Measurements from ENCODE around the gene INTS11. TPM values are rescaled to one million over a fixed set of nuclear protein-coding genes. Genes with fewer than 3 reads are reported as not detected.
"Not testable (repeated sequence)": the region's sequence is repeated elsewhere in the genome, so short reads cannot be mapped to it uniquely, and the experiment has no call there.

INTS11 gene
- polyA plus RNA-seq, 1 experiment: 52.8 TPM

GRCh38 chr1:1320666-1321448 lies 3.6 kb downstream of the INTS11 start:
- H3K27ac ChIP-seq (ENCODE audit: low read depth, low read length): no peak overlapping the region

GRCh38 chr1:1319646-1319941 lies 4.9 kb downstream of the INTS11 start:
- H3K9me3 ChIP-seq (ENCODE audit: control insufficient read depth, insufficient read depth, low read length): no peaks in the 10 kb centered on the region; the same call in 1 of the 2 replicates
- no peak overlapping the region for H3K4me3 ChIP-seq (ENCODE audit: low read depth, low read length)
- H3K27me3 ChIP-seq (ENCODE audit: control insufficient read depth, insufficient read depth, low read length): no peaks in the 10 kb centered on the region
- DNase-seq (ENCODE audit: low read depth, low spot score): no peak
- H3K27ac ChIP-seq (ENCODE audit: low read depth, low read length): no peak overlapping the region
- ChIA-PET CTCF (no interaction called here), POLR2A (no interaction called here)
- no peak for TF ChIP-seq CTCF (IDR thresholded peaks at IDR 0.05; ENCODE audit: low read depth, low read length)

More at GRCh38 chr1:1320666-1321448, 3.6 kb downstream of the INTS11 start:
- H3K27me3 ChIP-seq (ENCODE audit: control insufficient read depth, insufficient read depth, low read length): no peaks in the 10 kb centered on the region
- POLR2A ChIA-PET: no interaction called here
- CTCF ChIA-PET: no interaction called here
- H3K4me3 ChIP-seq (ENCODE audit: low read depth, low read length): no peak overlapping the region
- no peak for DNase-seq (ENCODE audit: low read depth, low spot score)
- no peaks in the 10 kb centered on the region; the same call in 1 of the 2 replicates for H3K9me3 ChIP-seq (ENCODE audit: control insufficient read depth, insufficient read depth, low read length)
- TF ChIP-seq CTCF (IDR thresholded peaks at IDR 0.05; ENCODE audit: low read depth, low read length): no peak

- Histone ChIP-seq H3K27me3 (ENCODE audit: control insufficient read depth, insufficient read depth, low read length) (no peaks in the 10 kb centered on the region), H3K4me3 (ENCODE audit: low read depth, low read length) (no peak overlapping the region), H3K27ac (ENCODE audit: low read depth, low read length) (peak overlapping the region; percentile 77), H3K9me3 (ENCODE audit: control insufficient read depth, insufficient read depth, low read length) (no peaks in the 10 kb centered on the region; the same call in 1 of the 2 replicates)
- DNase-seq (ENCODE audit: low read depth, low spot score): no peak
- TF ChIP-seq CTCF (IDR thresholded peaks at IDR 0.05; ENCODE audit: low read depth, low read length): no peak
- ChIA-PET CTCF (no interaction called here), POLR2A (no interaction called here)
Observed at GRCh38 chr1:1318777-1319645, 5.4 kb downstream of the INTS11 start.

- Histone ChIP-seq H3K9me3 (ENCODE audit: control insufficient read depth, insufficient read depth, low read length) (no peaks in the 10 kb centered on the region; the same call in 1 of the 2 replicates), H3K4me3 (ENCODE audit: low read depth, low read length) (no peak overlapping the region), H3K27me3 (ENCODE audit: control insufficient read depth, insufficient read depth, low read length) (no peaks in the 10 kb centered on the region), H3K27ac (ENCODE audit: low read depth, low read length) (peak overlapping the region; percentile 77)
- ChIA-PET CTCF (no interaction called here), POLR2A (no interaction called here)
- TF ChIP-seq CTCF (IDR thresholded peaks at IDR 0.05; ENCODE audit: low read depth, low read length): no peak
- peak; percentile 83 for DNase-seq (ENCODE audit: low read depth, low spot score)
Observed at GRCh38 chr1:1318131-1318652, 6.3 kb downstream of the INTS11 start.

- no peaks in the 10 kb centered on the region for H3K27me3 ChIP-seq (ENCODE audit: control insufficient read depth, insufficient read depth, low read length)
- DNase-seq (ENCODE audit: low read depth, low spot score): no peak
- ChIA-PET CTCF (no interaction called here), POLR2A (no interaction called here)
- no peak overlapping the region for H3K27ac ChIP-seq (ENCODE audit: low read depth, low read length)
- H3K4me3 ChIP-seq (ENCODE audit: low read depth, low read length): no peak overlapping the region
- no peaks in the 10 kb centered on the region; the same call in 1 of the 2 replicates for H3K9me3 ChIP-seq (ENCODE audit: control insufficient read depth, insufficient read depth, low read length)
- TF ChIP-seq CTCF (IDR thresholded peaks at IDR 0.05; ENCODE audit: low read depth, low read length): no peak
Observed at GRCh38 chr1:1317420-1317819, 7.0 kb downstream of the INTS11 start.

- POLR2A ChIA-PET; H3K27ac ChIP-seq (ENCODE audit: low read depth, low read length); H3K27me3 ChIP-seq (ENCODE audit: control insufficient read depth, insufficient read depth, low read length); CTCF ChIA-PET; H3K4me3 ChIP-seq (ENCODE audit: low read depth, low read length); H3K9me3 ChIP-seq (ENCODE audit: control insufficient read depth, insufficient read depth, low read length); DNase-seq (ENCODE audit: low read depth, low spot score): not testable (repeated sequence)
Observed at GRCh38 chr1:1316199-1316598, 8.3 kb downstream of the INTS11 start.
